GM18508 (cell line): ENCODE measurements around the gene ACSM6.

ENCODE experiments used
- ATAC-seq: cut with Tn5 transposase; IDR thresholded peaks from one replicate; pipeline ENCODE4 v1.9.1; 2021; ENCODE audit warnings: moderate number of reproducible peaks; ENCODE audit not compliant: insufficient read depth, unreplicated experiment

Gene ACSM6

DNA sequence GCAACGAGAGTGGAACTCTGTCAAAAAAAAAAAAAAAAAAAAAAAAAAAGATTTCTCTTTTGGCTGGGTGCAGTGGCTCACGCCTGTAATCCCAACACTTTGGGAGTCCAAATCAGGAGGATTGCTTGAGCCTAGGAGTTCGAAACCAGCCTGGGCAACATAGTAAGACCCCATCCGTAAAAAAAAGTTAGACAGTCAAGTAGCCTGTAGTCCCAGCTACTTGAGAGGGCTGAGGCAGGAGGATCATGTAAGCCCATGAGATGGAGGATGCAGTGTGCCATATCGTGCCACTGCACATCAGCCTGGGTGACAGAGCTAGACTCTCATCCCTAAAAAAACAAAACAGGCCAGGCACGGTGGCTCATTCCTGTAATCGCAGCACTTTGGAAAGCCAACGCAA is 71.5 kb downstream of the ACSM6 start:
- ATAC-seq, result no peak

DNA sequence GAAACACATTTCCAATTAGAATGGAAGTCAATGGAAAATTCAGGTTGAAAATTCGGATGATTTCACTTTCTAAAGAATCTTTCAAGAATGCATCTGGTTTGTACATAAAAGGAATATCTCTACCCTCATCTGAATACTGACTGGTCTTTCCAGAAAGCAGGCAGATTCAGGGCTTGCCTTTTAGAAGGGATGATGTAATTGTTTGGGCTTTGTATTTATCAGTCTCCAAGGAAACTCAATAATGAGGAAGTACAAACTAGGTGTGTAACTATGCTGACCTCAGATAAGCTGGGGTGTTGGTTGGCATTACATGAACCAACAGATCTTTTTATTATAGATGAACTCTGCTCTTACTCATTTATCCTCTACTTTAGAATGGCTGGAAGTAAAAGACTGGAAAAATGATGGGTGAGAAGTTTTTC is 72.6 kb downstream of the ACSM6 start:
- ATAC-seq, result peak; percentile 83

DNA sequence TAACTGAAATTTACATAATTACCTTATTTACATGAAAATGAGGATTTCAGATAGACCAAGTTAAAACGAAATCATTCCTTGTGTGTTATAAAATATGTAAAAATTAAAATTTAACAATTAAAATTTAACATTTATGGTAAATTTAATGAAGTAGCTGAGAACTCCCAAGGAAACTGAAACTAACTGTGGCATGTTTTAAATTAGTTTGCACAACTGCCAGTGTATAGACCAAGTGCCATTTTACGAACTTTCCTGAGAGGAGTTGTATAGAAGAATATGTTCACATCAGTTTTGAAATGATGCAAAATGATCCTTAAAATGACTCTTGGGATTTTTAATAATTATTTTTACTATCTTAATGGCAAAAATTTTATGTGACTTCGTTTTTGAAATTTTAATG is 73.2 kb downstream of the ACSM6 start:
- ATAC-seq, result no peak

DNA sequence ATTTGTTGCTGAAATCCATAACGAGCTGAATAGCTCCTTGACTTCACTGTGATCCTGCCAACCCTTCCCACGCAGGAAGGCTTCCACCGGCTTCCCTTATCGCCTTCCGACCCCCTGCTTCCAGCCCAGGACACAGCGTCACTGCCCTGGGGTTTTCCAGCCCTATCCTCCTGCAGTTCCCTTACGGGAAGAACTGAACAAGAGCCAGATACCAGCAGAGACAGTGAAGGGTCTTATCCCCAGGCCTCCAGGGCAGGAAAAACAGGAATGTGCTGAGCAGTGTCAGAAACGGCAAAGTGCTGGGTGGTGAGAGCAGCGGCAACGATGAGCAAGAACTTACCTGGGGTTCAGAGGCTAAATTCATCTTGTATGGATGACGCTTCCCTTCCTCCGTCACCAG is 74.4 kb downstream of the ACSM6 start:
- ATAC-seq, result no peak

DNA sequence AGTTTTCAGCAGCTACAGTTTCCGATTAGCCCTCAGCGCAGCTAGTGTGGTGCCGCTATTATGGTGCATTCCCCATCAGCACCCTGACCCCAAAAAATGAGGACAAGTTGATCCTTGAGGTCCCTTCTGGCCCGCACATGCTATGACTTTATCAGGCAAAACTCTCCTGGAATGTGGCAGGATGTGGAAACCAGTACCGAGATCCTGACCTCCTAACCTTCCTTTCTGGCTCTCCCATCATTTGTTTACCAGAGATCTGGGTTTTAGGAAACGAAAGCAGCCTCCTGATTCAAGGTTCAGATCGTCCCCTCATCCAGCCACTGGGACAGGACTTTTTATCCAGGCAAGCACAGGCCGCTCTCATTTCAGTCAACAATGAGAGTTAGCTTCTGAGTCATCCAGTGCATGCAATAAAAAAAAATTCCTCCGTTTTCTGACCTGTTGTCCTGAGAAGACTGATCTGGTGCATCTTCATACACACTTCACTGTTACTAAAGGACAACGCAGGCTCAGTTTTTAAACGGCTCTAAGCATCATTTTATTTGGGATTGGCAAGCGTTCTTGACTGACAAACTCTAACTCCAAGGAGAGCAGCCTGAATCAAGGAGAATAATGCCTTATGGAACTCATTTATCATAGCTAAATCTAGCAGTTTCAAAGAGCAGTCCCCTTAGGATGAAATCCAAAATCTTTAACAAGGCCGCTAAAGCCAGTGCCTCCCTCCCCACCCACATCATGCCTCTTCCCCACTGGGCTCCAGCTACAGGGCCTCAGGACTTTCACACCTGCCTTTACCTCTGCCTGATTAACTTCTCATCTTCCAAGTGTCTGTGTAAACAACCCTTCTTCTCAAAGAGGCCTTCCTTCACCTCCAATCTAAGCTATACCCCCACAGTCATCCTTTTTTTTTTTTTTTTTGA is 79.6 kb downstream of the ACSM6 start:
- no peak for ATAC-seq

DNA sequence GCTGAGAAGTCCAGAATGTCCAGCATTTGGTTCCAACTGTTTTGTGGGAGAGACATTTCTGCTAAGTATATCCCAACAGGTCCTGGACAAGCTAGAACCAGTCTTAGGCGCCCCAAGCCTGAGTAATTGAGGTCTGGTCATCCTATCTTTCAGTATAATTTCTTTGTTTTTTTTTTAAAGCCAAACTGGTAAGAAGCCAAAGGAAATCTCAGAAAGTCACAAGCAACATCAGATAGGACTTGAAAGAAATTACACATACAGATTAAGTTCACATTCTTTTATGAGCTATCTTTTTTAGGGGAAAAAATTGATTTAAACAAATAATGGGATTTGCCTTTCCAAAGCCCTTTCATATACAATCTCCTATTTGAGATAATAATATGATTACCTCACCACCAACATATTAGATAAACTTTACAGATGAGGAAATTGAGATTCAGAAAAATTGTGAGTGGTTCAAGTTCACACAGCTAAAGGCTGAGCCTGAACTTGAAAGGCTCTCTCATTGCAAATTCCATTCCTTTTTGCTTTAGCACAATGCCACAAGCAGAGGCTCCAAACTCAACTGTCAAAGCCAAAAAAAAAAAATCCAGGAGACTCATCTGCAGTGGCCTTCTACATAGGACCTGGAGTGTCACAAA is 81.8 kb downstream of the ACSM6 start:
- no peak for ATAC-seq

DNA sequence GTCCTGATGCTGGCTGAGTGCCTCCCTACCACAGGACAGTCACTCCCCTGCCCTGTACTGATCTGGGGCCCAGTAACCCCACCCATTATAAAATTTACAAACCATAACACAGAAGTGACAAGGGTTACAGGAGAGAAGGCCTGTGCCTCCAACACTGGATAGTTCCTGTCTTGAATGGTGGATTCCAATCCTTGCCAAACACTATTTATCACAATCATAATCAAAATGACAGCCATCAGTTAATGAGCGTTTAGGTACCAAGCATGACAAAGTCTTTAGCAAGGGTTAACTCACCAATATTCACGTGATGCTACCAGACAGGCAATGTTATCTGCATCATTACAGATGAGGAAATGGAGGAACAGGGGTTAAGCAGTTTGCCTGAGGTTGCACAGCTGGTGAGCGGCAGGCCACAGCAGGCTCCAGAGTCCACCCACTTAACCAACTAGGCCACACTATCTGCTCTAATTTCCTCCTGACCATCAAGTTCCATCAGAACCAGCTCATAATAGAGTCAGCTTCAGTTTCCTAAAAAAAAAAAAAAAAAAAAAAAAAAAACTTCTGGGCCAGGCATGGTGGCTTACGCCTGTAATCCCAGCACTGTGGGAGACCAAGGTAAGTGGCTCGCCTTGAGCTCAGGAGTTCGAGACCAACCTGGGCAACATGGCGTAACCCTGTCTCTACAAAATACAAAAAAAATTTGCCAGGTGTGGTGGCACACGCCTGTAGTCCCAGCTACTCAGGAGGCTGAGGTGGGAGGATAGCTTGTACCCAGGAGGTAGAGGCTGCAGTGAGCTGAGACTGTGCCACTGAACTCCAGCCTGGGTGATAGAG is 82.5 kb downstream of the ACSM6 start:
- no peak for ATAC-seq

DNA sequence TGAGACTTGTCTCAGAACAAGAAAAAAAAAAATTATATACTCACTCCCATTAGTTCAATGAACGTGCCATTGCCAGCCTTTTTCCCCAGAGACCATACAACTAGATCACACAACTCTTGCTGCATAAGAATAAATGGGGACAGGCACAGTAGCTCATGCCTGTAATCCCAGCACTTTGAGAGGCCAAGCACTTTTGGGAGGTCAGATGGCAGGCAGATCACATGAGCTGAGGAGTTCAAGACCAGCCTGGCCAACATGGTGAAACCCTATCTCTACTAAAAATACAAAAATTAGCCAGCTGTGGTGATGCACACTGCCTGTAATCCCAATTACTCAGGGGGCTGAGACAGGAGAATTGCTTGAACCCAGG is 83.1 kb downstream of the ACSM6 start:
- no peak for ATAC-seq

DNA sequence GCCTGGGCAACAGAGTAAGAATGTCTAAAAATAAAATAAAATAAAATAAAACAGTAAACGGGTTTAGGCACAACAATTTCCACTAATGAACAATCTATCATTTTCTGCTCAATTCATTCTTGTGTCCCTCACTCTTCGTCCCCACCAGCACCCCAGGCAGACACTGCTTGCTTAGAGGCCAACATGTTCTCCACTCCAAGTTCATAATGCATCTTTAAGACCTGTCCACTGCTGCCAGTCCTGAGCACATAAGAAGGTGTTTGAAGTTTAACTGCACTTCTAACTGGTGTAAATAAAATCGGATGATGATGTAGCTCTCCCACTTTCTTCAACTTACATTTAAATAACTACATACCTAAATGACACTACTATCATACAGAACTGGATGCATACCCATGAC is 83.6 kb downstream of the ACSM6 start:
- no peak for ATAC-seq
